Endothelial cell (in vitro differentiated cells): ENCODE results near the gene TTLL13. TPM values are rescaled to one million over a fixed set of nuclear protein-coding genes. Genes with fewer than 3 reads are reported as not detected.

Experiments
- DNase-seq: peaks from one replicate; pipeline ENCODE4 v3.0.0; 2021; ENCODE audit warnings: low spot score
- H3K27ac Mint-ChIP-seq: one replicate; pipeline ENCODE4 v1.8.0; 2021; ENCODE audit warnings: mixed read lengths, inconsistent platforms; ENCODE audit not compliant: unreplicated experiment
- H3K27me3 Mint-ChIP-seq: one replicate; pipeline ENCODE4 v1.8.0; 2021; ENCODE audit warnings: mild to moderate bottlenecking, moderate library complexity, mixed read lengths, inconsistent platforms; ENCODE audit not compliant: unreplicated experiment
- H3K36me3 Mint-ChIP-seq: one replicate; pipeline ENCODE4 v1.8.0; 2021; ENCODE audit warnings: mild to moderate bottlenecking, low read depth, mixed read lengths, inconsistent platforms; ENCODE audit not compliant: unreplicated experiment
- H3K4me1 Mint-ChIP-seq: one replicate; pipeline ENCODE4 v1.8.0; 2021; ENCODE audit warnings: mild to moderate bottlenecking, mixed read lengths, inconsistent platforms; ENCODE audit not compliant: unreplicated experiment
- H3K4me3 Mint-ChIP-seq: one replicate; pipeline ENCODE4 v1.8.0; 2021; ENCODE audit warnings: mild to moderate bottlenecking, mixed read lengths, inconsistent platforms; ENCODE audit not compliant: unreplicated experiment
- H3K9me3 Mint-ChIP-seq: one replicate; pipeline ENCODE4 v1.8.0; 2021; ENCODE audit warnings: mixed read lengths, inconsistent platforms; ENCODE audit not compliant: unreplicated experiment
- total RNA-seq: library from RNA; stranded (reverse); fragmentation: NEBNext Ultra II Directional; extraction: Animal tissue kit (Norgen Biotek cat#: 25700); gene quantifications from one replicate; pipeline ENCODE4 v1.2.1, GENCODE V29; 2021; ENCODE audit not compliant: unreplicated experiment
- TF ChIP-seq, protein P1 (sequence below): fragments of 200-600 bp; sonication (generic); IDR thresholded peaks from one replicate; pipeline ENCODE4 v1.5.0; 2021; ENCODE audit warnings: antibody characterized with exemption; ENCODE audit not compliant: unreplicated experiment

TTLL13 gene
- total RNA-seq, 1 donor from 2014 or later, result not detected

DNA sequence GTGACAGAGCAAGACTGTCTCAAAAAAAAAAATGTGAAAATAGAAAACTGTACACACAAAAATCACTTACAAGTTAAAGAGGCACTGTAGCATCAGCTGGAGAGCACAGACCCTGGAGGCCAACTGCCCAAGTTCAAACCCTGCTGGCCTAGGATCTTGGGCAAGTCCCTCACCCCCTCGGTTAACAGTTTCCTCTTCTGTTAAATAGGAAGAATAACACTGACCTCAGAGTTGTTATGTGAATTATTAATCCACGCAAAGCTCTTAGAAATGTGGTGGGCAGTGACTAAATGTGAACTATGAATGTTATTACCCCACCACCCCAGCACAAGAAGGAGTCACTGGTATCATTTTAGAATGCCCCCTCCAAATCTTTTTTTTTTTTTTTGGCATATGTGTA lies 26.8 kb upstream of the TTLL13 start:
- TF ChIP-seq, protein P1, sequence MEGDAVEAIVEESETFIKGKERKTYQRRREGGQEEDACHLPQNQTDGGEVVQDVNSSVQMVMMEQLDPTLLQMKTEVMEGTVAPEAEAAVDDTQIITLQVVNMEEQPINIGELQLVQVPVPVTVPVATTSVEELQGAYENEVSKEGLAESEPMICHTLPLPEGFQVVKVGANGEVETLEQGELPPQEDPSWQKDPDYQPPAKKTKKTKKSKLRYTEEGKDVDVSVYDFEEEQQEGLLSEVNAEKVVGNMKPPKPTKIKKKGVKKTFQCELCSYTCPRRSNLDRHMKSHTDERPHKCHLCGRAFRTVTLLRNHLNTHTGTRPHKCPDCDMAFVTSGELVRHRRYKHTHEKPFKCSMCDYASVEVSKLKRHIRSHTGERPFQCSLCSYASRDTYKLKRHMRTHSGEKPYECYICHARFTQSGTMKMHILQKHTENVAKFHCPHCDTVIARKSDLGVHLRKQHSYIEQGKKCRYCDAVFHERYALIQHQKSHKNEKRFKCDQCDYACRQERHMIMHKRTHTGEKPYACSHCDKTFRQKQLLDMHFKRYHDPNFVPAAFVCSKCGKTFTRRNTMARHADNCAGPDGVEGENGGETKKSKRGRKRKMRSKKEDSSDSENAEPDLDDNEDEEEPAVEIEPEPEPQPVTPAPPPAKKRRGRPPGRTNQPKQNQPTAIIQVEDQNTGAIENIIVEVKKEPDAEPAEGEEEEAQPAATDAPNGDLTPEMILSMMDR, result no peak
- no peak for DNase-seq
- no peaks in the 10 kb centered on the region for H3K27me3 Mint-ChIP-seq
- no peak overlapping the region for H3K4me3 Mint-ChIP-seq
- no peaks in the 10 kb centered on the region for H3K4me1 Mint-ChIP-seq
- peaks cover 4% of the 10 kb centered on the region for H3K36me3 Mint-ChIP-seq
- H3K27ac Mint-ChIP-seq, result no peak overlapping the region
- no peaks in the 10 kb centered on the region for H3K9me3 Mint-ChIP-seq

DNA sequence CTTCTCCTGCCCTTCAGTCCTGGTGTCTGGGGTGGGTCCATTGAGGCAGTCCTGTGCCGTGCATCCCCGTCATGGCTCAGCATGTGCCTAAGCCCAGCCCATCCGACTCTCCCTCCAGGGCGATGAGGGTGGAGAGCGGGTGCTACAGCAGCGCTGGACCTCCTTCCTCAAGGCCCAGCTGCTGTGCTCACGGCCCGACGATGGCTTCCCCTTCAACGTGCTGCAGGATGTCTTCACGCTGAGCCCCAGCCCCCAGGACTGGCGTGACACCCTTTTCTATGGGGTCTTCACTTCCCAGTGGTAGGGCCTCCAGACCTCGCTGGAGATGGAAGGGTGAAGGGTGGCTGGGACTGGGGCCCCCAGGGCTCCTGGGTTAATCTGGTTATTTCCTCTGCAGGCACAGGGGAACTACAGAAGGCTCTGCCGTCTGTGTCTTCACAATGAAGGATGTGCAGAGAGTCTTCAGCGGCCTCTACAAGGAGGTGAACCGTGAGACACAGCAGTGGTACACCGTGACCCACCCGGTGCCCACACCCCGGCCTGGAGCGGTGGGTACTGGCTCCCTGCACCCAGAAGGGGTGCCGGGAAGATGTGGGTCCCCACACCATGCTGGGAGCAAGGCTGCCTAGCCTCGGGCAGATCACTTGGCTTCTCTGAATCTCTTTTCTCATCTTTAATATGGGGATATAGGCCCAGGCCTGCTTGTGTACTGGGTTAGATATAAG lies 25.8 kb upstream of the TTLL13 start:
- no peaks in the 10 kb centered on the region for H3K4me1 Mint-ChIP-seq
- no peak overlapping the region for H3K27ac Mint-ChIP-seq
- H3K27me3 Mint-ChIP-seq, result no peaks in the 10 kb centered on the region
- no peak overlapping the region for H3K4me3 Mint-ChIP-seq
- TF ChIP-seq, protein P1, result no peak
- DNase-seq, result no peak
- peaks cover 5% of the 10 kb centered on the region for H3K36me3 Mint-ChIP-seq
- no peaks in the 10 kb centered on the region for H3K9me3 Mint-ChIP-seq

DNA sequence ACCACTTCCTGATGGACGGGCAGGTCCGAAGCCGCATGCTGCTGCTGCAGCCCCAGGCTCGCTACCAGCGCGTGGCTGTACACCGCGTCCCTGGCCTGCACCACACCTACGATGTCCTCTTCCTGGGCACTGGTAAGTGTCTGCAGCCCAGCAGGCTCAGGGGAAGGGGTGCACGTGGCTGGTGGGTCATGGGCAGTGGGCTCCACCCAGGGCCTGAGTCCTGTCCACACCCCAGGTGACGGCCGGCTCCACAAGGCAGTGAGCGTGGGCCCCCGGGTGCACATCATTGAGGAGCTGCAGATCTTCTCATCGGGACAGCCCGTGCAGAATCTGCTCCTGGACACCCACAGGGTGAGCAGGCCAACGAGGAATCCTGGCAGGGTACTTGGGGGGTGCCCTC lies 24.3 kb upstream of the TTLL13 start:
- DNase-seq, result no peak
- TF ChIP-seq, protein P1, result no peak
- Mint-ChIP-seq H3K27me3 (no peaks in the 10 kb centered on the region), H3K4me1 (no peaks in the 10 kb centered on the region), H3K27ac (no peak overlapping the region), H3K36me3 (peaks cover 18% of the 10 kb centered on the region), H3K4me3 (no peak overlapping the region), H3K9me3 (no peaks in the 10 kb centered on the region)

DNA sequence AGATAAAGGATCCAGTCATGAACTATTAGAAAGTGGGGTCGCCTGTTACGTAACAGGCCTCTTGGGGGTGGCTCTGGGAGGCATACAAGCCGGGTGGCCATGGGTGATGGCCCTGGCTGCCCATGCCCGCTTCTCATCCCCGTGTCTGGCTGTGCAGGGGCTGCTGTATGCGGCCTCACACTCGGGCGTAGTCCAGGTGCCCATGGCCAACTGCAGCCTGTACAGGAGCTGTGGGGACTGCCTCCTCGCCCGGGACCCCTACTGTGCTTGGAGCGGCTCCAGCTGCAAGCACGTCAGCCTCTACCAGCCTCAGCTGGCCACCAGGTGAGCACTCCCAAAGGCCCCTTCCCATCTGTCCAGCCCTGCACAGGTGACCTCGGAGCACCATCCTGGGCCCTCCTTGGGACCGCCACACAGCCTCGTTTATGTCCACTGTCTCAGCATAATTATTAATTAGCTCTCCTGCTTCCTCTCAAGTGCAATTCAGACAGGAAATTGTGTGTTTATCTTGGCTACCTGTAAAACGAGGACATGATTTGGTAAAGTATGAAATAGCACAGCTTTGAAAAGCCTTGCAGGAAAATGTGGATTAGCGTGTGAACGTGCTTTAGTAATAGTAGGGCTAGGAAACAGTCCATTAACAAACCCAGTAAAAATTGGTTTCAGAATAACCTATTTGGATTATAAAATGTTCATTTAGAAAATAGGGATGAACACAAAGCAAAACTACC lies 23.7 kb upstream of the TTLL13 start:
- H3K36me3 Mint-ChIP-seq, result peaks cover 20% of the 10 kb centered on the region
- no peaks in the 10 kb centered on the region for H3K27me3 Mint-ChIP-seq
- no peaks in the 10 kb centered on the region for H3K4me1 Mint-ChIP-seq

More for the DNA sequence above, 23.7 kb upstream of the TTLL13 start:
- H3K9me3 Mint-ChIP-seq, result no peaks in the 10 kb centered on the region
- TF ChIP-seq, protein P1, result no peak
- peak overlapping the region; percentile 2 for H3K4me3 Mint-ChIP-seq
- no peak for DNase-seq
- H3K27ac Mint-ChIP-seq, result no peak overlapping the region
